GDM1 (cell line): ENCODE measurements around the gene TPBGL.

ENCODE experiments used
- DNase-seq: peaks from one replicate; lab custom pipeline; 2025; lab: John Stamatoyannopoulos, UW

Gene TPBGL

DNA sequence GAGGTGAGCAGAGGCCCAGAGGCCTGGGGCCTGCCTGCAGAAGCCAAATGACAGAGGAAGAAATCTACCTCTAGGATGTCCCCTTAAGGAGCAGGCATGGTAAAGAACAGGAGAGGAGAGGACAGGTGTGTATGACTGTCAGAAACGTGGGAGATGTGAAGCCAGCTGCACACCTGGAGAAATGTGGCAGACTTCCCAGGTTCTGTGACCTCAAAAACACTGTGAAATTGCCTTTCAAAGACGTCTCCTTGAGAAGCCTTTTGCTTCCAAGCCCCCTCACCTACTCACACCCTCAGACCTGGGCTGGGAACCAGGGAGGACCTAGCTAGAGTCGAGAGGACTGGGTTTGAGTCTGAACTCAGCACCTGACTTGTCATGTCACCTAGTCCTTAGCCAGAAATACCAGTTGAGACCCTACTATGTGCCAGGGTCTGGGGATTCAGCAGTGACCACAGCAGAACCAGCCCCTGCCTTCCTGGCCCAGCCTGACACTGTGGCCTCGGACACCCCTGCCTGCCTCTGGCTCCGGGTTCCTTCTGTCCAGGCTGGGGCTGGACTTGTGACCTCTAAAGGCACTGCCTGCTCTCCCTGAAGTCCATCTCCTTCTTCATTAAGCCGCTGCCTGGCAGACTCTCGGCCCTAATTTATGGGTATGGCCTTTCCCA, 5.6 kb downstream of the TPBGL start:
- no peak for DNase-seq

DNA sequence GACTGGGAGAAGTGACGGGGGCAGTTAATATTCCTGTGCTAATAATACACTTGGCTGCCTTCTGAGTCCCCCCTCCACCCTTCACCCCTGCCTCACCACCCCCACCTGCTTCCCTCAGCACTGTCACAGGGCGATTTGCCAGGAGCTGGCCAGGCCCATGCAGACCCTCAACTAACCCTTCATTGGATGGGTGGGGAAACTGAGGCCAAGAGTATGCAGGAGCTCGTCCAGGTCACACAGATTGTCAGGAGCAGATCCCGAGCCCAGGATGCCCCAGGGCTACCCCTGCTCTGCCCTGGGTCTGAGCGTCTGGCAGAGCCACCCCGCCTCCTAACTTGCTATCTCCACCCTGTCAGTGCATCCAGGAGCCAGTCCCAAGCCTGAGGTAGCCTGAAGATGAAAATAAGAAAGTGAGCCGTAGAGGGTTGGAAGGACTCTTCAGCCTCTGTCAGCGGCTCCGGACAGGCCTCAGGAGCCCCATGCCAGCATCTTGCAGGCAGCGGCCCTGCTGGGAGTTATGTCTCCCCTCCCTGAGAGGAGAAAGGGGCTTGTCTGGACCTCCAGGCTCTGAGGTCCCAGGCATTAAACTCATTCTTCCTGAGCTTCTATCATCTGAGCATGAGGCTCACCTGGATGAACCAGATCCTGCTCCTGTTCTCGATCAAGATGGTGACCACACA, 6.2 kb downstream of the TPBGL start:
- DNase-seq, result no peak

- no peak for DNase-seq
Measured at GRCh38 chr11:75248924-75249256, 8.3 kb downstream of the TPBGL start.

DNA sequence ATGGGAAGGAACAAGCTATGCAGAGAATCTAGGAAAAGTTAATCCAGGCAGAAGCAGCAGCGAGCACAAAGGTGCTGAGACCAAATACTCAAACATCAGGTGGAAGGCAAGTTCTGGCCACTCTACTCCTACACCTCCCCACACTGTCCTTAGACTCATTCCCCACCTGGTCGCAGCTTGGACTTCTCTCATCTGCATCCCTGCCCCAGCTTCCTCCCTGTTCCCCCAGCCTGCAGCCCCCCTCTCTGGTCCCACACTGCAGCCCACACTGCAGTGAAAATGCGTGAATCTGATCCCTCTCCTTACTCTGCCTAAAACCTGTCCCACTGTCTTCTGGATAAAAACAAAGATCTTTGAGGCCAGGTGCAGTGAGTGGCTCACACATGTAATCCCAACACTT, 9.1 kb downstream of the TPBGL start:
- DNase-seq, result no peak

DNA sequence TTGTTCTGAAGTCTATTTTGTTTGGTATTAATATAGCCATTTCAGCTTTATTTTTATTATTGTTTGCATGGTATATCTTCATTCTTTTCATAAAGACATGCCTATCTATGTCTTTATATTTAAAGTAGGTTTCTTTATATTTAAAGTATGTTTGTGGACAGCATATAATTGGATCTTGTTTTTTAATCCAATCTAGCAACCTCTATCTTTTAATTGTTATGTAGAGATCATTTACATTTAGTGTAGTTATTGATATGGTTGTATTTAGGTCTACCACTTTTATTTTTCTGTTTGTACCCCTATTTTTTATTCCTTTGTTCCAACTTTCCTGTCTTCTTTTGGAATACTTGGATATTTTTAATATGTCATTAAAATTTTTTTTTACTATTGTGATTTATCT, 13.8 kb downstream of the TPBGL start:
- no peak for DNase-seq

GRCh38 chr11:75260396-75261170, 20.0 kb downstream of the TPBGL start:
- no peak for DNase-seq

DNA sequence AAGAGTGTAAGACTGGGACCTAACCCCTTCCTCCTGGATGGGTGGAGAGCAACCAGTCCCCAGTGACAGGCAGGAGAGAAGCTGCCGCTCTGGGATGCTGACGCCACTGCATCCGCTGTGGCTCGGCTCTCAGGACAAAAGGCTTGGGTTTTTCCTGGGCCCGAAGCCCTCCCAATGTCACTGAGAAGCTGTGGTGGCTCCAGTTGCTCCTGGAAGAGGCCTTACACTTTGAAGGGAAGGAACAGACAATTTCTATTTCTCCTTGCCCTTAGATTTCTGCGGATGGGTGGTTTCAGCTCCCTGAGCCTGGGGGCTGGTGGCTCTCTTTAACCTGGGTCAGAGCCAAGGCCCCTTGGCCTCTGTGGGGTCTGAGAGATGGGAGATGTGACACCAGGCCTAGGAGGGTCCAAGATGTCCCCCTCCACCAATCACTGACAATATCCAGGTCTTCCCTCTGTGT, 21.4 kb downstream of the TPBGL start:
- DNase-seq, result no peak

DNA sequence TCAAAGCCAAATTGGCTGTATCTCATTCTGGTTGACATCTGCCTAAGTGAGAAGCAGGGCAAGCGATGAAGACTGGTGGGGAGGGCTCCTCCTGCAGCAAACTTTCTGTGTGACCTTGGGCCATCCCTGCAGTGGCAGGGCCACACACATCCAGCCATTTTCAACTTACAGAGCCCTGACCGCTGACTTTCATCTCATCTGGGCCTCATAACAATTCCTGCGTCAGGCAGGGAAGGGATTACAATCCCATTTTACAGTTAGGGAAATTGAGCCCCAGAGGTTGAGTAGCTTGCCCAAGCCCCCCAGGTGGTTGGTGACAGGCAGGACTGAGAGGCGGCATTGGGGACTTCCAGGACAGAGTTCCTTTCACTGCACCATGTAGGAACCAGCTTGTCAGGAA, 21.9 kb downstream of the TPBGL start:
- no peak for DNase-seq

DNA sequence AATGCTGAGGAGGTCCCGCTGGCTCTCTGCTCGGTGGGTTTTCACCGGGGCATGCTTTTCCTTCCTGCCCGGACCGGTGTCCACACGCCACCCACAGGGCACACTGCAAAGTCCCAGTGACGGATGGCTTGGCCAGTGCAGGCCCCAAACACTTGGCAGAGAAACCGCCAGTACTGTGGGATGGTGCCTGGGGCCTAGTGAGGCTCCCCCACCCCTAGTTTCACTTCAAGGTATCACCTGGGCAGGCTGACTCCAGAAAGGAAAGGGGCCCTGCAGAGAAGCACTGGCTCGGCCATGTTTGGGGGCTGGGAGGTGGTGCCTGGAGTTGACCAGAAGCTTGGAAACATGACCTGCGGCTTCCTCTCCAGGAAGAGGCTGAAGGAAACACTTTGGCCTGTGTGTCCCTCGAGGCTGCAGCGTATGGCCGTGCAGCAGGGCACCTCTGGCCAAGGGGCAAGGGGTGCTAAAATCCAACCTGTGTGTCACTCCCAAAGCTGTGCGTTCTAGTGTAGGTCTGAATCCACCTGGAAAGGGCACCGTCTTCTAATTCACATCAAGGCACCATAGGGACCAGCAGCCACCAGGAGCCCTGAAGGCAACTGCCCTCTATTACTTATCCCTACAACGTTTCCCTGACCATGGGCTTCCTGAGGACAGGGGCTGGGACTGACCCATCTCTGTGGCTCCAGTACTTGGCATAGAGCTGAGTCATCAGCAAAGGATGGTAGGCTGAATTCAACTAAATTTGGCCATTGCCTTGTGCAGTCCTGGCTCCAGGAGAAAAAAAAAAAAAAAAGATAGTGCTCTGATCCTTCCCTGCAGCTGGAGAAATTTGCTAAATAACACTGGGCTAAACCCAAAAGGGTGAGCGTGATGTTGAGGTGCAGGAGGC, 22.6 kb downstream of the TPBGL start:
- no peak for DNase-seq

- DNase-seq, result no peak
Measured at GRCh38 chr11:75263944-75264349, 23.4 kb downstream of the TPBGL start.

GRCh38 chr11:75264356-75264755, 23.8 kb downstream of the TPBGL start:
- no peak for DNase-seq

DNA sequence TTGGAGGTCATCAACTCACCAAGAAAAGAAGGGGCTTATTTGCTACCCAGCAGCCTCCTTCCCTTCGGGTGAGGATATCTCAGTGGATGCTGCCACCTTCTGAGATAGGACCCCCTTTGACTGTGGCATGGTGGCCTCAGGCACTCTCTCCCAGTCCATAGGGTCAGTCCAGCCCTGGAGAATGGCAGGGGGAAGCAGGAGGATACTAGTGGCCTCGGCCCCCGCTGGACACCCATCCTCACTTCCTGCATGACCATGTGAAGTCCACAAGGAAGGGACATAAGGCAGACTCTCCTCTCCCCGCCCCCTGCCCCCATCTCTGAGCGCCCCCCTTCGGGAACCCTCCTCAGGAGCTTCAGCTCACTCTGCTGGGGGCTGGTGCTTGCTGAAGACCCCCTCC, 24.4 kb downstream of the TPBGL start:
- no peak for DNase-seq

DNA sequence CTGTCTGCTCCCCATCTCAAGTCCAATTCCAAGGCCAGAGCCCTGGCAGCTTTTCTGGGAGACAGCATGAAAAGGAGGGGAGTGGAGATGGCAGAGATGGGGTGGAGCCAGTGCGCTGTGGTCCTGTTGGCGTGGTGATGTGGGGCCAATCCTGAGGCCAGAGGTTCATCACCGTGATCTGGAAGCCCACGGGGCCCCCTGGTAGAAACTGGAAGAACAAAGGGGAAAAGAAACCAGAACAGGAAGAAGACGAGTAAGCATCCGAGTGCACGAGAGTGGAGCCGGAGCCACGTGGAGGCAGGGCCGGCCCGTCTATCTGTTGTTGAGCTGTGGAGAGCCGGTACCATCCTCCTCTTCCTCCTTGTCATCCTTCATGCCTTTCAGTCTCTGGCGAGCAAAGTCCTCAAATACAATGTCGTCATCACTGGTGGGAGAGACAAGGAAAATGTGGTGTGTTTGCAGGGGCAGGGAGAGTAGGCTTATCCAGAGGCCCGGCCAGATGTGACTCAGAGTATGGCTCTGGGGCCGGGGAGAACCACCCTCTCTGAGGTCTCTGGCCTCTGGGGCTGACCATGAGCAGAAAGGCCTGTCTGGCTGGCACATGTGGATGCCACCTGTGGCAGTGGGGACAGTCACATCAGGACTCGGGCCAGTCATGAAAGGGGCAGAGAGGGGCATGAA, 25.4 kb downstream of the TPBGL start:
- DNase-seq, result no peak

DNA sequence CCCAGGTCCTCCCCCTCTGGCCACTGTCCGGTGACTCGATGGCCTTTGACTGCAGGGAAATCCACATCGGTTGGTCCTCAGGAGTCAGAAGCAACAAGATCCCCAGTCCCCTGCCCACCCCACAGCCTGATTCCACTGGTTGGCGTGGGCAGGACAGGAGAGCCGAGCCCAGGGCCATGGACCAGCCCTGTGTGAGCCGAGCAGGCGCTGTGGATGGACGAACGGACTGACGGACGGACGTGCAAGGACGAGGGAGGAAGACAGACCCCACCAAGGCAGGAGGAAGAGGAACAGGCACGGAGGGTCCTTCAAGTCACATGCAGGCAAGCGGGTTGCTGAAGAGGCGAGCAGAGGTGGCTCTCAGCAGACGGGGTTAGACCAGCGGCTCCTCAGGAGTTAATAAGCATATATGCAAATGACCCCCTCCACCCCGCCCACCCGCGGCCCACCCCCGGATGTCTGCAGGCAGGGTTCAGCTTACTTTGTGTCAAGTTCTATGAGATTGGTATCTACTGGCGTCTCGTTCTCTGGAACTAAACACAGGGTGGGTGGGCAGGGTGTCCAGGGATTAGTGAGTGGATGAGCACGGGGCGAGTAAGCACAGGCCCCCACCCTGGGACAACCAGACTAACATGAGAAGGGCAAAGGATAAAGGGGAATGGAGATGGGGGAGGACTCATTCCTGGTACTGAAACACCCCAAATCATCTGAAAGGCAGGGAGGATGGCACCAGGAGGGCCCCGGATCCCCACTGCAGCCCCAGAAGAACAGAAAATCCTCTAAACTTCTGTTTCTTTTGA, 26.8 kb downstream of the TPBGL start:
- no peak for DNase-seq

DNA sequence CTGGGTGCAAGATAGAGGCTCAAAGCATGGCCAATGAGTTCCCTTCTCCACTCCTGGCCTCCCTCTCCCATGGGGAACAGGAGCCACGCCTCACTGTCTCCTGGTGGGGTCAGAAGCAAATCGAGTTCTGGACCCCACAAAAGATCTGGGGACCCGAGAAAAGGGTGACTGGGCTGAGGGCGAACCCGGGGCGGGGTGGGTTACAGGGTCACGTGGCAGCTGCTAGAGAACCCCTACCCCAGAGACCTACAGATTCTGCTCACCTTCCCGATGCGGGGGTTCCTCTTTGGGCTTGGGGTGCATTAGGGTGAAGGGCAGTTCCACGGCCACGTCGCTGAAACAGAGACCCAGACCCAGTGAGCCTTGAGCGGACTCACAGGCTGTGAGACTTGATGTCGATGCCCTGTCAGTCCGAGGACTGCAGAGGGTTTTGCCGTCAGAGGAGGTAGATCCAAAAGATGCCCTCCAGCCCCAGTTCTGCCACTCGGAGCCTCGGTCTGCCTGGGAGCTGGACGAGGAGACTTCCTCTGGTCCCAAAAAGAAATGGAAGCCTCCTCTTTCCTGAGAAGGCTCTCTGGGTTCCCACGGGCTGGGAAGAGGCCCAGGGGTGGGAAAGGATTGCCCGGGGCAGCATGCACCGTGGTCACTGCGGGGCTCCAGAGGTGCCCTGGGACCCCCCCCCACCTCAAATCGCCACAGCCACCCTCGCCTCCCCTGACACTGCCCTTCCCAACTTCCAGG, 28.2 kb downstream of the TPBGL start:
- DNase-seq, result no peak

GRCh38 chr11:75269367-75269660, 28.7 kb downstream of the TPBGL start:
- no peak for DNase-seq

DNA sequence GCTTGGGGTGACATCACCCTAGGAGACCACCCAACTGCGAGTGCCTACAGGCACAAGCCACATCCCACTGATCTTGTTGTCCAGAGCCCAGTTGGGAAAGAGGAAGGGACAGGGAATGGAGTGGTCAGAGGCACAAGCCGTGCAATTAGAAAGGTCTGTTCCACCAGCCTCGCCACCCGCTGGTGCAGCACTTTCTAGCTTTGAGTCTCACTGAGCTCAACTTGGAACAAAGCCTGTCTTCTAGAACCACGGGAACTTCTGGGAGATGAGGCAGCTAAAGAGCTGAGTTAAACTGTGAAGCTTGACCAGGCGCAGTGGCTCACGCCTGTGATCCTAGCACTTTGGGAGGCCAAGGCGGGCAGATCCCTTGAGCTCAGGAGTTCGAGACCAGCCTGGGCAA, 29.3 kb downstream of the TPBGL start:
- no peak for DNase-seq

- no peak for DNase-seq
Measured at GRCh38 chr11:75270896-75271418, 30.4 kb downstream of the TPBGL start.

DNA sequence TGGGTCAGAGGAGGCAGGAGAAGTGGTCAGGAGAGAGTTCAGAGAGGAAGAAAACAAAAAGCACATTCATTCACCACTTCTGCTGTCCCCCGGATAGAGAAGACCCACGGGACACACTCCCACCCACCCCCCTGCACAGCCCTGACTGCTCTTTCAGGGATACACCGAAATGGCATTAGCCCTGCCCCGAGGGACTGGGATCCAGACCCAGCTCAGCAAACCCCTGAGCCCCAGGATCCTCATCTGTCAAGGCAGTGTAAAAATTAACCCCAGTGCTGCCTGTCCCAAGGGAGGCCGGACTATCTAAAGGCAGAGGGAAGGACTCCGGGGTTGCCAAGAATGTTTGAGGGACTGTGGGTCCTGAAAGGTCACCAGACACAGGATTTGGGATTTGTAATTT, 31.2 kb downstream of the TPBGL start:
- DNase-seq, result no peak

DNA sequence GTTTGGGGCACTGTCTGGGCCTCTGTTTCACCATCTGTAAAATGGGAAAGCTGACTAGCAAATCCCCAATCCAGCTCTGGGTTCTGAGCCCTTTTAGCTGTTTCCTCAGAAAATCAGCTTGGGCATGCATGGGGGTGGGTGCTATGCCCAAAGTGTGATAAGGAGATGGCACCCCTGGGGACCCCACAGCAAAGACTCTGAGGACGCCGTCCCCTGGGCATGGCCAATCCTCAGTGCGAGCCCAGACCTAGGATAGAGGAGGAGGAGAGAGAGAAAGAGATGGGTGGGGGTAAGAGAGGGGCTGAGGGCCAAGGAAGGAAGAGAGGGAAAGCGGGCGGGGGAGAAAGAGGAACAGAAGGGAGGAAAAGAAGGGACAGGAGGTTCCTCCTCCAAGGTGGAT, 31.8 kb downstream of the TPBGL start:
- no peak for DNase-seq
